Measurements from ENCODE around the gene STK11. TPM values are rescaled to one million over a fixed set of nuclear protein-coding genes. Genes with fewer than 3 reads are reported as not detected.

STK11 gene
- total and polyA plus RNA-seq, 2 donors (not counting 3 experiments of a cell fraction or from before 2014, with no cell fraction given) = 39.4 to 75.4 TPM

GRCh38 chr19:1266916-1267476, 61.4 kb downstream of the STK11 start:
- H2AFZ ChIP-seq (ENCODE audit: low read depth, low read length) = peak overlapping the region; percentile 52
- H3K4me2 ChIP-seq (ENCODE audit: insufficient read depth, low read length) = peak overlapping the region; percentile 43
- BruUV-seq (replicated peaks) = no TSS peak
- DNase-seq (ENCODE audit: low read depth, low spot score) = peak; percentile 52
- peak overlapping the region; percentile 13 for H3K9ac ChIP-seq (replicated peaks; ENCODE audit: extremely low read depth, insufficient read depth, low read length)
- H3K27ac ChIP-seq (ENCODE audit: insufficient read depth, low read depth, low read length) = no peak overlapping the region
- peak overlapping the region; percentile 23 to 43 (median 37) for H3K4me3 ChIP-seq (replicated peaks in 1 of 3; ENCODE audit: insufficient read depth in 1 of 3, low read depth in 1 of 3, low read length in 3 of 3)
- H3K27me3 ChIP-seq (ENCODE audit: control insufficient read depth in 2 of 2, insufficient read depth in 2 of 2, low read length in 2 of 2) = no peaks in the 10 kb centered on the region
- H3K9me1 ChIP-seq (replicated peaks; ENCODE audit: control insufficient read depth, extremely low read depth, insufficient read depth, low read length) = no peaks in the 10 kb centered on the region
- FAIRE-seq = peak; percentile 53
- H4K20me1 ChIP-seq (replicated peaks; ENCODE audit: control insufficient read depth, extremely low read depth, insufficient read depth, low read length) = no peaks in the 10 kb centered on the region
- ChIA-PET POLR2A (interaction anchor here (0.6 to 2.3 kb wide), 8 partner anchors 9 to 521 kb away, joined by 3 to 24 read pairs (median 5); partner anchors contain the start of genes ATP5F1D and MIDN), CTCF (interaction anchor here (0.6 to 7.2 kb wide), 12 partner anchors 8 to 321 kb away, joined by 3 to 1001 read pairs (median 7); partner anchors contain the start of genes ATP5F1D and FAM174C)
- H3K36me3 ChIP-seq (ENCODE audit: control insufficient read depth in 2 of 2, extremely low read depth in 1 of 2, insufficient read depth in 2 of 2, low read length in 2 of 2) = peaks cover 6 to 11% of the 10 kb centered on the region in 2 experiments
- dilution Hi-C loops (cut with MboI; ENCODE audit: extremely low pct_ligation_motif_present, low sequenced_read_pairs) (no loop called here), intact Hi-C loops (cut with micrococcal nuclease) (loop anchor here (1.0 kb wide), 3 partner anchors 18 to 46 kb away; no protein-coding TSS in a partner anchor)
- peaks cover 38% of the 10 kb centered on the region for H3K4me1 ChIP-seq (ENCODE audit: control insufficient read depth, extremely low read depth, insufficient read depth, low read length)
- peaks cover 25% of the 10 kb centered on the region for H3K79me2 ChIP-seq (ENCODE audit: control insufficient read depth, insufficient read depth, low read length)
- no peaks in the 10 kb centered on the region for H3K9me3 ChIP-seq (replicated peaks; ENCODE audit: control insufficient read depth, insufficient read depth, low read length)
- TF ChIP-seq CTCF (IDR thresholded peaks at IDR 0.05; ENCODE audit: extremely low read depth in 1 of 2, insufficient read depth in 1 of 2, low read depth in 1 of 2, low read length in 2 of 2) (peak; percentile 87 to 92), GATA2 (IDR thresholded peaks at IDR 0.05; ENCODE audit: insufficient read depth, insufficient read length, low read depth, low read length) (no peak)
- TF ChIP-seq, protein P1, sequence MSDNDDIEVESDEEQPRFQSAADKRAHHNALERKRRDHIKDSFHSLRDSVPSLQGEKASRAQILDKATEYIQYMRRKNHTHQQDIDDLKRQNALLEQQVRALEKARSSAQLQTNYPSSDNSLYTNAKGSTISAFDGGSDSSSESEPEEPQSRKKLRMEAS (IDR thresholded peaks at IDR 0.05; ENCODE audit: insufficient read depth, insufficient read length) = peak; percentile 6
